Prostate gland (tissue), 2 donors: ENCODE results near the gene POT1. TPM values are rescaled to one million over a fixed set of nuclear protein-coding genes. Genes with fewer than 3 reads are reported as not detected.

Experiments used
- DNase-seq: peaks from one replicate; pipeline ENCODE4 v3.0.0-alpha.2; 2019; ENCODE audit warnings: low spot score
- H3K27ac ChIP-seq, 2 donors: fragments of 200-600 bp; sonication (generic); 2 replicates each; pipeline ENCODE4 v1.5.1; 2017 to 2019
- H3K27me3 ChIP-seq: fragments of 200-600 bp; sonication (generic); replicated peaks from 2 replicates; pipeline ENCODE4 v1.5.1; 2019; ENCODE audit not compliant: insufficient read depth
- H3K36me3 ChIP-seq, 2 donors: fragments of 200-600 bp; sonication (generic); 1 replicate in 1 of 2; 2 replicates in 1 of 2; pipeline versions ENCODE4 v1.5.1 to v1.8.1; 2017 to 2019
- H3K4me1 ChIP-seq: fragments of 200-600 bp; sonication (generic); replicated peaks from 2 replicates; pipeline ENCODE4 v1.5.1; 2019
- H3K4me3 ChIP-seq, 2 donors: fragments of 200-600 bp; sonication (generic); 2 replicates each; pipeline ENCODE4 v1.5.1; 2017 to 2019
- H3K9me3 ChIP-seq: fragments of 200-600 bp; sonication (generic); 2 replicates; pipeline ENCODE4 v1.5.1; 2017
- POLR2A ChIP-seq: fragments of 450-650 bp; IDR thresholded peaks from one replicate; pipeline ENCODE4 v1.6.1; 2016; ENCODE audit warnings: antibody characterized with exemption, mild to moderate bottlenecking
- POLR2AphosphoS5 ChIP-seq: sonication (generic); formaldehyde crosslinking; IDR thresholded peaks from one replicate; pipeline ENCODE4 v1.6.1; 2017; ENCODE audit warnings: antibody characterized with exemption
- WGBS: methylation state at CpG from one replicate; pipeline ENCODE4 v1.1.5; 2018; 5-methylcytosine and 5-hydroxymethylcytosine counted together
- intact Hi-C: fragments of 100-400 bp; cut with DNase I; formaldehyde crosslinking; loops from one replicate; pipeline ENCODE4 v1.14.2; 2022
- total RNA-seq, 2 donors: library from RNA; depleted of rRNA; stranded (reverse); fragments of >200 nt; gene quantifications; one replicate each; pipeline ENCODE4 v1.1.0, GENCODE V29; 2016
- TF ChIP-seq, protein P1 (sequence below), 4 experiments: fragments of 200-600 bp in 2 of 4; fragments of 450-650 bp in 2 of 4; sonication (generic) in 2 of 4; IDR thresholded peaks; 1 replicate in 3 of 4; 2 replicates in 1 of 4; pipeline ENCODE4 v1.5.1; 2016 to 2019; ENCODE audit warnings: antibody characterized with exemption in 4 of 4, mild to moderate bottlenecking in 2 of 4, moderate library complexity in 2 of 4

POT1 gene
- total RNA-seq, 2 donors from 2014 or later: 16.9 to 39.5 TPM

DNA sequence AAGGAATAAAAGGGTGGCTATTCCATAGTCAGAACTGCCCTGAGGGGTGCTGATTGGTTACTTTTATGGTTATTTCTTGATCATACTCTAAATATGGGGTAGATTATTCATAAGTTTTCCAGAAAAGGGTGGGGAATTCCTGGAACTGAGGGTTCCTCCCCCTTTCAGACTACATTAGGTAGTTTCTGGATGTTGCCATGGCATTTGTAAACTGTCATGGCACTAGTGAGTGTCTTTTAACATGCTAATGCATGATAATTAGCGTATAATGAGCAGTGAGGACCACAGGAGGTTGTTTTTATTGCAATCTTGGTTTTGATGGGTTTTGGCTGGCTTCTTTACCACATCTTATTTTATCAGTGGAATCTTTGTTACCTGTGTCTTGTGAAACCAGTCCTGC lies 26.5 kb upstream of the POT1 start:
- Histone ChIP-seq H3K36me3 (no peaks in the 10 kb centered on the region), H3K9me3 (no peaks in the 10 kb centered on the region), H3K27ac (no peak overlapping the region), H3K4me1 (no peaks in the 10 kb centered on the region), H3K4me3 (no peak overlapping the region), H3K27me3 (no peaks in the 10 kb centered on the region)
- no peak for DNase-seq
- intact Hi-C loops: no loop called here
- 78% methylated on average over 1 of the region's 1 CpG for WGBS
- TF ChIP-seq POLR2A (no peak), POLR2AphosphoS5 (no peak)
- TF ChIP-seq, protein P1, sequence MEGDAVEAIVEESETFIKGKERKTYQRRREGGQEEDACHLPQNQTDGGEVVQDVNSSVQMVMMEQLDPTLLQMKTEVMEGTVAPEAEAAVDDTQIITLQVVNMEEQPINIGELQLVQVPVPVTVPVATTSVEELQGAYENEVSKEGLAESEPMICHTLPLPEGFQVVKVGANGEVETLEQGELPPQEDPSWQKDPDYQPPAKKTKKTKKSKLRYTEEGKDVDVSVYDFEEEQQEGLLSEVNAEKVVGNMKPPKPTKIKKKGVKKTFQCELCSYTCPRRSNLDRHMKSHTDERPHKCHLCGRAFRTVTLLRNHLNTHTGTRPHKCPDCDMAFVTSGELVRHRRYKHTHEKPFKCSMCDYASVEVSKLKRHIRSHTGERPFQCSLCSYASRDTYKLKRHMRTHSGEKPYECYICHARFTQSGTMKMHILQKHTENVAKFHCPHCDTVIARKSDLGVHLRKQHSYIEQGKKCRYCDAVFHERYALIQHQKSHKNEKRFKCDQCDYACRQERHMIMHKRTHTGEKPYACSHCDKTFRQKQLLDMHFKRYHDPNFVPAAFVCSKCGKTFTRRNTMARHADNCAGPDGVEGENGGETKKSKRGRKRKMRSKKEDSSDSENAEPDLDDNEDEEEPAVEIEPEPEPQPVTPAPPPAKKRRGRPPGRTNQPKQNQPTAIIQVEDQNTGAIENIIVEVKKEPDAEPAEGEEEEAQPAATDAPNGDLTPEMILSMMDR (IDR thresholded peaks at IDR 0.05): no peak

DNA sequence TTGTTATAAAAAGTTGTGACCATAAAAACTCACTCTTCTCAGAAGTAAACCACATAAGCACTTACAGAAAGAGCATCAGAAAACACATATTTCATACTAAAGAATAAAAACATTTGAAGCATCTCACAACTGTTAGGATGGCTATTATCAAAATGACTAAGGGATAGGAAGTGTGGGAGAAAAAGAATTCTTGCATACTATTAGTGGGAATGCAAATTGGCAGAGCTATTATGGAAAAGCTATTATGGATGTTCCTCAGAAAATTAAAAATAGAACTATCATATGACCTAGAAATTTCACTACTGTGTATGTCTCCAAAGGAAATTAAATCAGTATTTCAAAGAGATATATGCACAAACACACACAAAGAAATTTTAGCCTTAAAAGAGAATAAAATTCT lies 25.2 kb upstream of the POT1 start:
- no peaks in the 10 kb centered on the region for H3K27me3 ChIP-seq
- H3K27ac ChIP-seq: no peak overlapping the region
- H3K4me3 ChIP-seq: no peak overlapping the region
- DNase-seq: no peak
- TF ChIP-seq POLR2A: no peak
- TF ChIP-seq, protein P1 (IDR thresholded peaks at IDR 0.05): no peak
- no peak for TF ChIP-seq POLR2AphosphoS5
- no peaks in the 10 kb centered on the region for H3K4me1 ChIP-seq
- intact Hi-C loops: no loop called here
- H3K36me3 ChIP-seq: no peaks in the 10 kb centered on the region
- H3K9me3 ChIP-seq: no peaks in the 10 kb centered on the region

DNA sequence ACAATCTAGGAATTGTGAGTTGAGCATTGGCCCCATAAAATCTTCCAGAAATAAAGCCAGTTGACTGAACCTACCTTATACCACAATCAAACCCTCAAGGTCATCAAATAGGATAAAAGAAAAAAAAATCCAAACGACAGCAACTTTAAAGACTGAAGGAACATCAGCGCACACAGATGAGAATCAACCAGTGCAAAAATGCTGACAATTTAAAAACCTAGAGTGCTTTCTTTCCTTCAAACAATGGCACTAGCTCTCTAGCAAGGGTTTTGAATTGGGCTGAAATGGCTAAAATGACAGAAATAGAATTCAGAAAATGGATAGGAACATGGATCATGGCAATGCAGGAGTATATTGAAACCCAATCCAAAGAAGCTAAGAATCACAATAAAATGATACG lies 16.1 kb upstream of the POT1 start:
- intact Hi-C loops: no loop called here
- no peaks in the 10 kb centered on the region for H3K36me3 ChIP-seq
- no peaks in the 10 kb centered on the region for H3K9me3 ChIP-seq
- H3K27me3 ChIP-seq: no peaks in the 10 kb centered on the region
- DNase-seq: no peak
- WGBS: 93% methylated on average over 3 of the region's 3 CpGs
- H3K4me3 ChIP-seq: no peak overlapping the region
- H3K4me1 ChIP-seq: no peaks in the 10 kb centered on the region
- no peak for TF ChIP-seq POLR2A
- TF ChIP-seq, protein P1 (IDR thresholded peaks at IDR 0.05): no peak
- TF ChIP-seq POLR2AphosphoS5: no peak
- no peak overlapping the region for H3K27ac ChIP-seq

DNA sequence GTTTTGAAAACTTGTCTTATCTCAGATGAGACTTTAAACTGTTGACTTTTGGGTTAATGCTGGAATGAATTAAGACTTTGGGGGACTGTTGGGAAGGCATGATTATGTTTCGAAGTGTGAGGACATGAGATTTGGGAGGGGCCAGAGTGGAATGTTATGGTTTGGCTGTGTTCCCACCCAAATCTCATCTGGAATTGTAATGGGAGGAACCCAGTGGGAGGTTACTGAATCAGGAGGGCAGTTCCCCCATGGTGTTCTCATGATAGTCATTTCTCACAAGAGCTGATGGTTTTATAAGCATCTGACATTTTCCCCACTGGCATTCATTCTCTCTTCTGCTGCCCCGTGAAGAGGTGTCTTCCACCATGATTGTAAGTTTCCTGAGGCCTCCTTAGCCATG lies 13.8 kb upstream of the POT1 start:
- Histone ChIP-seq H3K27me3 (no peaks in the 10 kb centered on the region), H3K9me3 (no peaks in the 10 kb centered on the region), H3K27ac (no peak overlapping the region), H3K4me1 (no peaks in the 10 kb centered on the region), H3K36me3 (no peaks in the 10 kb centered on the region), H3K4me3 (no peak overlapping the region)
- no peak for DNase-seq
- intact Hi-C loops: no loop called here
- no peak for TF ChIP-seq POLR2AphosphoS5
- no peak for TF ChIP-seq POLR2A
- TF ChIP-seq, protein P1 (IDR thresholded peaks at IDR 0.05): no peak
- 80% methylated on average over 2 of the region's 2 CpGs for WGBS

DNA sequence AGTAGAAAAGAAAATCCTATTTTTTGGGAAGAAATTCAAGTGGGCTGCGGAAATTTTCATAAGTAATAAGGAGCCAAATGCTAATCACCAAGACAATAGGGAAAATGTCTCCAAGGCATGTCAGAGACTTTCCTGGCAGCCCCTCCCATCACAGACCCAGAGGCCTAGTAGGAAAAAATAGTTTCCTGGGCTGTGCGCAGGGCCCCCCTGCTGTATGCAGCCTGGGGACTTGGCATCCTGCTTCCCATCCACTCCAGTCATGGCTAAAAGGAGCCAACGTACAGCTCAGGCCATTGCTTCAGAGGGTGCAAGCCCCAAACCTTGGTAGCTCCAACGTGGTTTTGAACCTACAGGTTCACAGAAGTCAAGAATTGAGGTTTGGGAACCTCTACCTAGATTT lies 12.8 kb upstream of the POT1 start:
- Histone ChIP-seq H3K4me1 (no peaks in the 10 kb centered on the region), H3K4me3 (no peak overlapping the region), H3K27me3 (no peaks in the 10 kb centered on the region), H3K27ac (no peak overlapping the region), H3K9me3 (no peaks in the 10 kb centered on the region), H3K36me3 (no peaks in the 10 kb centered on the region)
- intact Hi-C loops: no loop called here
- WGBS: 89% methylated on average over 4 of the region's 4 CpGs
- no peak for DNase-seq
- TF ChIP-seq, protein P1 (IDR thresholded peaks at IDR 0.05): no peak
- no peak for TF ChIP-seq POLR2A
- no peak for TF ChIP-seq POLR2AphosphoS5
